GM18870 (cell line): ENCODE results near the gene BLVRB.
"Not testable (repeated sequence)": the region's sequence is repeated elsewhere in the genome, so short reads cannot be mapped to it uniquely, and the experiment has no call there.

ENCODE experiments used
- ATAC-seq: cut with Tn5 transposase; IDR thresholded peaks from one replicate; pipeline ENCODE4 v1.9.1; 2021; ENCODE audit warnings: moderate library complexity; ENCODE audit not compliant: unreplicated experiment

Gene BLVRB

DNA sequence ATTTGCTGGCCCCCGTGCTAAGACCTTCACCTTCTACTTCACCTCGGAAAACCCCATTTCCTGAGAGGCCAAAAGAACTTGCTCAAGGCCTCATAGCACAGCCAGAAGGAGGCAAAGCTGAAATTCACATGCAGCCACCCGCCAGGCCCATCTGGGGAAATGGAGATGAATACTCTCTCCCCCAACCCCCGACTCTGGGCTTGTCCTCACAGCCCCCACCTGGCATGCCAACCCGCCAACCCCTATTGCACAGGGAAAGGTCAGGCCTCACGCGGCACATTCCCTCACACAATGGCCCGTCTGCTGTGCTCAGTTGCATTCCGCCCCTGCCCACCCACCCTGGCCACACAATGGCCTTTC lies 55.5 kb downstream of the BLVRB start:
- ATAC-seq, result no peak

DNA sequence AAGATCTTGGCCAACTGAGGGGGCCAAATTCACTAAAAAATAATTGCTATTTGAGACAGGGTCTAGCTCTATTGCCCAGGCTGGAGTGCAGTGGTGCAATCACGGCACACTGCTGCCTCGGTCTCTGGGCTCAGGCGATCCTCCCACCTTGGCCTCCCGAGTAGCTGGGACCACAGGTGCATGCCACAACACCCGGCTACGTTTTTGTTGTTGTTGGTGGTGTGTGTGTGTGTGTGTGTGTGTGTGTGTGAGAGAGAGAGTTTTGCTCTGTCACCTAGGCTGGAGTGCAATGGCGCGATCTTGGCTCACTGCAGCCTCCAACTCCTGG lies 57.0 kb downstream of the BLVRB start:
- not testable (repeated sequence) for ATAC-seq

DNA sequence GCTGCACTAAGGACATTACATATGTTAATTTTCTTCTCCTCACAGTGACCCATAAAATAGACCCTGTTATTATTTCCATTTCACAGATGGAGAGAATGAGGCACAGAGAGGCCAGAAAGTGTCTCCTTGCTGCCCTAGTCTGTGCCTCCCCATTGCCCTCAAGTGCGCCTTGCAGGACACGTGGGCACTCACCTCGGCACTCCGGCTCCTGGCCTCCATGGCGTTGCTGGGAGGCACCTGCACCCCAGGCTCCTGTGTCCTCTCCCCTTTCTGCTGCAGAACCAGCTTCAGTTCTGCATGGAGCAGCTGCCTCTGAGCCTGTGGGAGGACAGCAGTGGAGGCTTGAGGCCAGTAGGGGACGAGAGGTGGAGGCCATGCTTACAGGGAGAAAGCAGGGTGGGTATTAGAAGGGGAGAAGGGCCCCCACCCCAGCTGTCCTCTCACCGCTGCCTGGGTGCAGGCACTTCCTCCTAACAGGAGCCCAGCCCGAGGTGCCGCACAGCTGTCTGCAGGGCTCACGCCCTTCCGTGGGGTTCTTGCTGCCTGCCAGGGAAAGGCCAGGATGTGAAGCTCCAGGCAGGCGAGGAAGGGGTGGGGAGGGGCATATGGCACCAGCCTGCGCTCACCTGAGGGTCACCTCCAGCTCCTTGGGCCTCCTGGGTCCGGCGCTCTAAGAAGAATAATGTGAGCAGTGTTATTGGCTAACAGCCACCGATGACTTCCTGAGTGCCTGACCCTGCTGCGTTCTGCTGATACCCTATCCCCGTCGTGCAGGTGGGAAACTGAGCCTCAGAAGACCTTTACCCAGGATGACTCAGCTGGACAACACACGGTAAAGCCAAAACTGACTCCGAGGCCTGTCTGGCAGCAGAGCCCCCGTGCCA lies 57.6 kb downstream of the BLVRB start:
- no peak for ATAC-seq

DNA sequence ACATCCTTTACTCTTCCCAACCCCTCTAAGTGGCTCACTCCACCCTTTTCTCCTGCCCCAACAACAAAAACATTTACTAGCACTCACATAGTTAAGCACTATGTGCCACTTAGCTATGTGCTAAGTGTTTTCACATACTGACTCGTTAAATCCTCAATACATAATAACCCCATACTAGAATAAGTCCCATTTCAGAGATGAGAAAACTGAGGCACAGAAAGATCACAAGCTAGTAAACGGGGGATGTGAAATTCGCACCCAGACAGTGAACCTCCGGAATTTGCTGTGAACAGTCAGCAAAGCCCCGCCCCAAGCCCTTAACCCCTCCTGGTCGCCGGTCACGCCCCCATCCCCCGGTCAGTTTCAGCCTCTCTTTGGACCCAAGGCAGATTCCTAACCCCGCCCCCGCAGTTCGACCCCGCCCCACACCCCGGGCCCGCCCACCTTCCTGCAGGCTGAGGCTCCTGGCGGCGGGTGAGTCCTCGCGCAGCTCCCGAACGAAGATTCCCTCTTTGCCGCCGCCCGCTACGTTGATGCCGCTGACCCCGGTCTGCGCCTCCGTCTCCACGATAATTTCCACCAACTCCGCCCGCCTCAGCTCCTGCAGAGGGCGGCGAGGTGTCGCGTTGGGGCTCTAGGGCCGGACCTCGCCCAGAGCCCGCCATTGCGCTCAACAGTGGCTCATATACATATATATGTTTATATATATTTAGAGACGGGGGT lies 62.1 kb downstream of the BLVRB start:
- ATAC-seq, result no peak

DNA sequence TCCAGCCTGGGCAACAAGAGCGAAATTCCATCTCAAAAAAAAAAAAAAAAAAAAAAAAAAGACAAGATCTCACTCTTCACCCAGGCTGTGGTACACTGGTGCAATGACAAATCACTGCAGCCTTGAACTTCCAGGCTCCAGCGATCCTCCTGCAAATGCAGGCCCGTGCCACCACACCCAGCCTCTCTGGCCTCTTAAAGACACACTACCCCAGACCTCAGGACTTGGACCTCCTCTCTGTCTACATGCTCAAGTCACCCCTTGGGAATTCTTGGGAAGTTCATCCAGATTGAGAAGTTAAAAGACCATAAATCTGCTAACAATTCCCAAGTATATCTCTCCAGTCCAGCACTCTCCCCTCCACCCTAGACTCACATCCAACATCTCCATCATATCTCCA lies 65.0 kb downstream of the BLVRB start:
- no peak for ATAC-seq

DNA sequence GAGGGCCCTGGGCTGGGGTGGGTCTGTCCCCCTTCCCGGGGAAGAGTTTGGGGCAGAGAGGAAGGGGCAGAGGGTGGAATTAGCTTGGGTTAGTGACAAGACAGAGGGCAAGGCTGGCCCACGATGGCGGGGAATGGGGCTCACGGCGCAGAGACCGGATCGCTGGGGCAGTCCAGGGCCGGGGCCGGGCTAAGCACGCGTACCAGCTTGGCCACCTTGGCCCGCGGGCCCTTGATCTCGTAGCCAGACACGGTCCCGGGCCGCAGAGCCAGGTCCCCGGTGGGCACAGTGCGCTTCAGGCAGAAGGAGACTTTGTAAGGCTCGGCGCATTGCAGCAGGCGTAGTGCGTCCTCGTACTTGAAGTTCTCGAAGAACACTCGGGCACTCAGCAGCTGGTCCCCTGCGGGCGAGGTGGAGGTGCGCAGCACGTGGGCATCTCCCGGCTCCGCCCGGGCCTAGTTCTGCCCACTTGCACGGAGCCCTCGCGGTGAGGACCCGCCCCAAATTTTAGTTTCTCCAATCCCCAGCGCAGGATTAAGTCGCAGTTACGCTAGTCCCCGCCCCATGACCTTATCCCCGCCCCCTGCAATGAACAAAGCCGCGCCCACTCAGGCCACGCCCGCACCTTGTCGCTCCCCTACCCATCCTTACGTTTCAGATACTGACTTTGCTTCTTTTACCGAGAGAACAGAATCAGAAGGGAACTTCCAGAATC lies 67.0 kb downstream of the BLVRB start:
- ATAC-seq, result no peak
